HCT116 (cell line): ENCODE data around the gene FUT6. TPM values are rescaled to one million over a fixed set of nuclear protein-coding genes. Genes with fewer than 3 reads are reported as not detected.

Source experiments
- ATAC-seq: fragments of 200-7000 bp; cut with Tn5 transposase; 2 replicates; pipeline ENCODE4 v1.9.1; 2020; ENCODE audit warnings: mild to moderate bottlenecking, moderate library complexity
- BruUV-seq: library from RNA; stranded (reverse); fragments of 400-500 nt; replicated peaks from 2 replicates; lab custom pipeline; 2021; lab: Mats Ljungman, UMichigan
- CTCF ChIA-PET: fragments of 300-600 bp; sonication (Branson Sonifier 250); formaldehyde crosslinking; loops from one replicate; lab custom pipeline; 2021; ENCODE audit warnings: antibody characterized with exemption; lab: Charles Lee
- POLR2A ChIA-PET: fragments of 300-600, 350-600 bp; sonication (Branson Sonifier 250); formaldehyde crosslinking; loops from one replicate; lab custom pipeline; 2021; ENCODE audit warnings: antibody characterized with exemption; lab: Charles Lee
- RAD21 ChIA-PET, 2 experiments: fragments of 300-600 bp; sonication (Branson Sonifier 250); formaldehyde crosslinking; loops; one replicate each; lab custom pipeline; 2023; ENCODE audit warnings: low total read pairs in 2 of 2; ENCODE audit not compliant: uncharacterized antibody in 2 of 2, unreplicated experiment in 2 of 2, low non-redundant PET in 1 of 2; lab: Charles Lee
- DNase-seq: peaks from one replicate; pipeline ENCODE4 v3.0.0-alpha.2; 2010; ENCODE audit warnings: low read depth, low spot score
- H2AFZ ChIP-seq: fragments of 200-600 bp; shearing (Covaris generic), sonication (generic); 2 replicates; pipeline ENCODE4 v1.6.1; 2017; ENCODE audit warnings: low read depth, mixed run types, mixed read lengths, antibody characterized with exemption, low read length; ENCODE audit not compliant: poor library complexity, severe bottlenecking
- H3K27ac ChIP-seq: 2 replicates; pipeline ENCODE4 v1.5.1; 2012; ENCODE audit warnings: low read depth, low read length
- H3K27me3 ChIP-seq: fragments of 200-600 bp; sonication (generic); 2 replicates; pipeline ENCODE4 v1.6.1; 2016; ENCODE audit warnings: mixed run types, low read length, mixed read lengths; ENCODE audit not compliant: insufficient read depth
- H3K36me3 ChIP-seq, 2 experiments: fragments of 200-500 bp in 1 of 2; fragments of 200-600 bp in 1 of 2; sonication (Bioruptor generic) in 1 of 2; sonication (generic) in 1 of 2; 2 replicates each; pipeline versions ENCODE4 v1.5.1 to v1.6.1; 2014 to 2016; ENCODE audit warnings: low read length in 2 of 2, inconsistent platforms in 1 of 2, mixed read lengths in 1 of 2, mixed run types in 1 of 2; ENCODE audit not compliant: insufficient read depth in 2 of 2, control insufficient read depth in 1 of 2
- H3K4me1 ChIP-seq, 2 experiments: fragments of 200-600 bp in 1 of 2; sonication (generic) in 1 of 2; 2 replicates each; pipeline versions ENCODE4 v1.5.1 to v1.6.1; 2012 to 2017; ENCODE audit warnings: low read length in 2 of 2, inconsistent platforms in 1 of 2, mild to moderate bottlenecking in 1 of 2, mixed read lengths in 1 of 2, mixed run types in 1 of 2, moderate library complexity in 1 of 2; ENCODE audit not compliant: insufficient read depth in 2 of 2, control insufficient read depth in 1 of 2
- H3K4me2 ChIP-seq: fragments of 200-600 bp; sonication (generic); 2 replicates; pipeline ENCODE4 v1.6.1; 2017; ENCODE audit warnings: mixed run types, low read length, mixed read lengths
- H3K4me3 ChIP-seq, 2 experiments: fragments of 200-600 bp in 1 of 2; sonication (generic) in 1 of 2; replicated peaks in 1 of 2; 2 replicates each; pipeline ENCODE4 v1.5.1; 2011 to 2016; ENCODE audit warnings: low read length in 2 of 2, control low read depth in 1 of 2, low read depth in 1 of 2, mild to moderate bottlenecking in 1 of 2, mixed read lengths in 1 of 2, mixed run types in 1 of 2
- H3K79me2 ChIP-seq: fragments of 200-600 bp; sonication (generic); 2 replicates; pipeline ENCODE4 v1.6.1; 2017; ENCODE audit warnings: mild to moderate bottlenecking, mixed run types, low read length, moderate library complexity, mixed read lengths; ENCODE audit not compliant: insufficient read depth
- H3K9ac ChIP-seq: fragments of 200-600 bp; sonication (generic); 2 replicates; pipeline ENCODE4 v1.6.1; 2016; ENCODE audit warnings: low read length, mixed read lengths
- H3K9me2 ChIP-seq: fragments of 200-600 bp; sonication (generic), shearing (Covaris generic); 2 replicates; pipeline ENCODE4 v1.6.1; 2017; ENCODE audit warnings: mixed run types, mild to moderate bottlenecking, moderate library complexity; ENCODE audit not compliant: insufficient read depth
- H3K9me3 ChIP-seq, 2 experiments: fragments of 200-500 bp in 1 of 2; fragments of 200-600 bp in 1 of 2; sonication (Bioruptor generic) in 1 of 2; sonication (generic) in 1 of 2; 2 replicates each; pipeline ENCODE4 v1.6.1; 2014 to 2017; ENCODE audit warnings: low read length in 2 of 2, mixed read lengths in 2 of 2, inconsistent platforms in 1 of 2, low read depth in 1 of 2, mild to moderate bottlenecking in 1 of 2, mixed run types in 1 of 2, moderate library complexity in 1 of 2; ENCODE audit not compliant: control insufficient read depth in 1 of 2, insufficient read depth in 1 of 2
- H4K20me1 ChIP-seq: fragments of 200-600 bp; sonication (generic), shearing (Covaris generic); 2 replicates; pipeline ENCODE4 v1.6.1; 2017; ENCODE audit warnings: mixed run types, mild to moderate bottlenecking, moderate library complexity; ENCODE audit not compliant: insufficient read depth
- CBX3 ChIP-seq: IDR thresholded peaks from 2 replicates; pipeline ENCODE4 v1.6.1; 2012; ENCODE audit warnings: low read depth
- CEBPB ChIP-seq: IDR thresholded peaks from 2 replicates; pipeline ENCODE4 v1.6.1; 2012; ENCODE audit warnings: low read depth
- EGR1 ChIP-seq: IDR thresholded peaks from 2 replicates; pipeline ENCODE4 v1.6.1; 2012; ENCODE audit warnings: low read depth
- EZH2 ChIP-seq: fragments of 200-600 bp; sonication (generic); IDR thresholded peaks from 2 replicates; pipeline ENCODE4 v1.6.1; 2017; ENCODE audit warnings: antibody characterized with exemption, mixed run types
- FOSL1 ChIP-seq: IDR thresholded peaks from 2 replicates; pipeline ENCODE4 v1.6.1; 2012; ENCODE audit warnings: low read depth
- JUND ChIP-seq: IDR thresholded peaks from 2 replicates; pipeline ENCODE4 v1.6.1; 2012
- POLR2A ChIP-seq: IDR thresholded peaks from 2 replicates; pipeline ENCODE4 v1.7.0; 2011; ENCODE audit warnings: borderline replicate concordance; ENCODE audit not compliant: insufficient read depth, insufficient read length; ENCODE audit errors: extremely low read depth
- POLR2AphosphoS5 ChIP-seq: IDR thresholded peaks from 2 replicates; pipeline ENCODE4 v1.6.1; 2011; ENCODE audit warnings: mild to moderate bottlenecking, low read depth, low read length, moderate library complexity
- RAD21 ChIP-seq: IDR thresholded peaks from 2 replicates; pipeline ENCODE4 v1.6.1; 2012; ENCODE audit warnings: low read depth, mild to moderate bottlenecking
- SIN3A ChIP-seq: IDR thresholded peaks from 2 replicates; pipeline ENCODE4 v1.6.1; 2012; ENCODE audit warnings: low read depth
- SP1 ChIP-seq: IDR thresholded peaks from 2 replicates; pipeline ENCODE4 v1.6.1; 2012; ENCODE audit warnings: low read depth
- SRF ChIP-seq: IDR thresholded peaks from 2 replicates; pipeline ENCODE4 v1.6.1; 2012; ENCODE audit warnings: low read depth
- TCF7L2 ChIP-seq: IDR thresholded peaks from 2 replicates; pipeline ENCODE4 v1.7.0; 2011; ENCODE audit warnings: borderline replicate concordance, inconsistent platforms; ENCODE audit not compliant: insufficient read depth, insufficient read length; ENCODE audit errors: extremely low read depth
- YY1 ChIP-seq: IDR thresholded peaks from 2 replicates; pipeline ENCODE4 v1.6.1; 2011; ENCODE audit warnings: low read length, low read depth, moderate library complexity, mild to moderate bottlenecking; ENCODE audit not compliant: insufficient replicate concordance; ENCODE audit errors: extremely low read depth
- ZBTB33 ChIP-seq: IDR thresholded peaks from 2 replicates; pipeline ENCODE4 v1.6.1; 2011; ENCODE audit warnings: mild to moderate bottlenecking, low read length, moderate library complexity; ENCODE audit not compliant: insufficient replicate concordance; ENCODE audit errors: extremely low read depth
- ZFX ChIP-seq: fragments of 450-650 bp; IDR thresholded peaks from 2 replicates; pipeline ENCODE4 v1.6.1; 2017
- ZNF274 ChIP-seq: fragments of 200-500 bp; sonication (Bioruptor generic); IDR thresholded peaks from 2 replicates; pipeline ENCODE4 v1.6.1; 2014; ENCODE audit warnings: mild to moderate bottlenecking, low read depth, low read length, inconsistent platforms
- intact Hi-C: fragments of 100-400 bp; cut with micrococcal nuclease; formaldehyde crosslinking; loops from 2 replicates; pipeline ENCODE4 v1.10.0; 2022
- total RNA-seq: library from RNA; stranded (reverse); gene quantifications from one replicate; pipeline ENCODE4 v1.2.1, GENCODE V29; 2021; ENCODE audit not compliant: unreplicated experiment
- TF ChIP-seq, protein P1 (sequence below): IDR thresholded peaks from 2 replicates; pipeline ENCODE4 v1.6.1; 2012
- TF ChIP-seq, protein P2 (sequence below): IDR thresholded peaks from 2 replicates; pipeline ENCODE4 v1.6.1; 2012
- TF ChIP-seq, protein P3 (sequence below): IDR thresholded peaks from 2 replicates; pipeline ENCODE4 v1.6.1; 2012; ENCODE audit warnings: low read depth

Gene FUT6
- total RNA-seq, 1 experiment from 2014 or later, result not detected

- H3K9me3 ChIP-seq, result no peaks in the 10 kb centered on the region
- H3K4me1 ChIP-seq, result peaks cover 2 to 12% of the 10 kb centered on the region in 2 experiments
- no peak overlapping the region for H3K27ac ChIP-seq
- ChIA-PET RAD21 (no interaction called here), POLR2A (interaction anchor here (0.9 to 2.8 kb wide), 2 partner anchors 18 to 19 kb away, joined by 3 to 9 read pairs; partner anchors contain the start of gene DUS3L), CTCF (interaction anchor here (0.7 to 2.1 kb wide), 2 partner anchors 120 to 650 kb away, joined by 4 read pairs; partner anchors contain the start of gene SLC25A23)
- H3K9ac ChIP-seq, result no peak overlapping the region
- H2AFZ ChIP-seq, result no peak overlapping the region
- H3K36me3 ChIP-seq, result no peaks in the 10 kb centered on the region
- no TSS peak for BruUV-seq
- H3K4me3 ChIP-seq, result no peak overlapping the region
- TF ChIP-seq RAD21 (no peak), JUND (no peak), TCF7L2 (no peak), POLR2A (no peak), ZFX (no peak), EGR1 (no peak), POLR2AphosphoS5 (no peak), SP1 (no peak), YY1 (no peak), ZNF274 (no peak), SRF (no peak), CBX3 (no peak), EZH2 (no peak), CEBPB (no peak), FOSL1 (no peak), ZBTB33 (no peak), SIN3A (no peak)
- TF ChIP-seq, protein P1, sequence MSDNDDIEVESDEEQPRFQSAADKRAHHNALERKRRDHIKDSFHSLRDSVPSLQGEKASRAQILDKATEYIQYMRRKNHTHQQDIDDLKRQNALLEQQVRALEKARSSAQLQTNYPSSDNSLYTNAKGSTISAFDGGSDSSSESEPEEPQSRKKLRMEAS, result no peak
- TF ChIP-seq, protein P2, sequence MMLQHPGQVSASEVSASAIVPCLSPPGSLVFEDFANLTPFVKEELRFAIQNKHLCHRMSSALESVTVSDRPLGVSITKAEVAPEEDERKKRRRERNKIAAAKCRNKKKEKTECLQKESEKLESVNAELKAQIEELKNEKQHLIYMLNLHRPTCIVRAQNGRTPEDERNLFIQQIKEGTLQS, result no peak
- TF ChIP-seq, protein P3, sequence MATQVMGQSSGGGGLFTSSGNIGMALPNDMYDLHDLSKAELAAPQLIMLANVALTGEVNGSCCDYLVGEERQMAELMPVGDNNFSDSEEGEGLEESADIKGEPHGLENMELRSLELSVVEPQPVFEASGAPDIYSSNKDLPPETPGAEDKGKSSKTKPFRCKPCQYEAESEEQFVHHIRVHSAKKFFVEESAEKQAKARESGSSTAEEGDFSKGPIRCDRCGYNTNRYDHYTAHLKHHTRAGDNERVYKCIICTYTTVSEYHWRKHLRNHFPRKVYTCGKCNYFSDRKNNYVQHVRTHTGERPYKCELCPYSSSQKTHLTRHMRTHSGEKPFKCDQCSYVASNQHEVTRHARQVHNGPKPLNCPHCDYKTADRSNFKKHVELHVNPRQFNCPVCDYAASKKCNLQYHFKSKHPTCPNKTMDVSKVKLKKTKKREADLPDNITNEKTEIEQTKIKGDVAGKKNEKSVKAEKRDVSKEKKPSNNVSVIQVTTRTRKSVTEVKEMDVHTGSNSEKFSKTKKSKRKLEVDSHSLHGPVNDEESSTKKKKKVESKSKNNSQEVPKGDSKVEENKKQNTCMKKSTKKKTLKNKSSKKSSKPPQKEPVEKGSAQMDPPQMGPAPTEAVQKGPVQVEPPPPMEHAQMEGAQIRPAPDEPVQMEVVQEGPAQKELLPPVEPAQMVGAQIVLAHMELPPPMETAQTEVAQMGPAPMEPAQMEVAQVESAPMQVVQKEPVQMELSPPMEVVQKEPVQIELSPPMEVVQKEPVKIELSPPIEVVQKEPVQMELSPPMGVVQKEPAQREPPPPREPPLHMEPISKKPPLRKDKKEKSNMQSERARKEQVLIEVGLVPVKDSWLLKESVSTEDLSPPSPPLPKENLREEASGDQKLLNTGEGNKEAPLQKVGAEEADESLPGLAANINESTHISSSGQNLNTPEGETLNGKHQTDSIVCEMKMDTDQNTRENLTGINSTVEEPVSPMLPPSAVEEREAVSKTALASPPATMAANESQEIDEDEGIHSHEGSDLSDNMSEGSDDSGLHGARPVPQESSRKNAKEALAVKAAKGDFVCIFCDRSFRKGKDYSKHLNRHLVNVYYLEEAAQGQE, result no peak
- TF ChIP-seq, all 23 proteins: peak for 0
- no peaks in the 10 kb centered on the region for H4K20me1 ChIP-seq
- H3K9me2 ChIP-seq, result no peaks in the 10 kb centered on the region
- ATAC-seq, result no peak
- intact Hi-C loops, result no loop called here
- H3K4me2 ChIP-seq, result no peak overlapping the region
- no peak for DNase-seq
- H3K27me3 ChIP-seq, result no peaks in the 10 kb centered on the region
- H3K79me2 ChIP-seq, result no peaks in the 10 kb centered on the region
These were observed 30.0 kb downstream of the FUT6 start for GRCh38 chr19:5809469-5809868.
